PC-9 (cell line): ENCODE results near the gene C1QTNF3.

Experiments
- CTCF ChIP-seq: fragments of 200-600 bp; sonication (generic); conservative IDR thresholded peaks from 2 replicates; pipeline ENCODE4 v1.6.1; 2017; ENCODE audit warnings: mixed run types, antibody characterized with exemption, mild to moderate bottlenecking, moderate library complexity
- EZH2 ChIP-seq: fragments of 200-600 bp; sonication (generic); IDR thresholded peaks from 2 replicates; pipeline ENCODE4 v1.8.0; 2017; ENCODE audit warnings: antibody characterized with exemption, low read depth

GRCh38 chr5:34021334-34021733, 21.7 kb downstream of the C1QTNF3 start:
- TF ChIP-seq CTCF = no peak
- TF ChIP-seq EZH2 = no peak
